ENCODE measurements around the gene VEGFB. TPM values are rescaled to one million over a fixed set of nuclear protein-coding genes. Genes with fewer than 3 reads are reported as not detected.

The VEGFB gene
- total RNA-seq, 1 experiment from 2014 or later, result 101 TPM

DNA sequence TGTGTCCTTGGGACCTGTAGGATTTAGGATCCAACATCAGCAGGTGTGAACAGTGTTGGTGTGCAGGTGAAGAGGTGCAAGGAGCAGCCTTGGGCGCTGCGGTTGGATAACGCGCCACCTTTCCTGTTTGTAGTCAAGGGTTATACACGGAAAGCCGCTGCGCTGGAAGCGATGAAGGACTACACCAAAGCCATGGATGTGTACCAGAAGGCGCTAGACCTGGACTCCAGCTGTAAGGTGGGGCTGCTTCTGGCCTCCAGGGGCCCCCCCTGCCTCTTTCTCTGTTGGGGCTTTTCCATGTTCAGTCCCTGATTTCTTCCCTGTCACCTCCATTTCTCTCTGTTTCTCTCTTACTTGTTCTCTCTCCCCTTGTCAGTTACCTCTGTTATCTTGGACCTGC is 31.4 kb upstream of the VEGFB start:
- DNase-seq (ENCODE audit: low read depth, low spot score) (no peak), ATAC-seq (no peak)
- in situ Hi-C loops (cut with HindIII; ENCODE audit: low pct_unique_long_range_greater_than_20kb, low sequenced_read_pairs), result no loop called here
- no TSS peak for BruUV-seq (replicated peaks)
- Histone ChIP-seq H3K36me3 (ENCODE audit: control insufficient read depth, insufficient read depth, low read length) (peaks cover 37% of the 10 kb centered on the region), H3K27ac (ENCODE audit: low read length) (no peak overlapping the region), H3K27me3 (ENCODE audit: control insufficient read depth, insufficient read depth, low read length) (no peaks in the 10 kb centered on the region), H3K4me1 (ENCODE audit: control insufficient read depth, insufficient read depth, low read length) (no peaks in the 10 kb centered on the region; the same call in 1 of the 2 replicates), H3K4me3 (ENCODE audit: low read depth in 2 of 2, low read length in 2 of 2) (no peak overlapping the region), H3K9me3 (ENCODE audit: control insufficient read depth, insufficient read depth, low read depth, low read length) (no peaks in the 10 kb centered on the region)
- TF ChIP-seq CTCF (IDR thresholded peaks at IDR 0.05), result no peak
- no peak for TF ChIP-seq POLR2AphosphoS5 (IDR thresholded peaks at IDR 0.05; ENCODE audit: low read depth, low read length)
- TF ChIP-seq TCF7L2 (IDR thresholded peaks at IDR 0.05; ENCODE audit: low read depth, low read length), result no peak
- TF ChIP-seq, protein P1, sequence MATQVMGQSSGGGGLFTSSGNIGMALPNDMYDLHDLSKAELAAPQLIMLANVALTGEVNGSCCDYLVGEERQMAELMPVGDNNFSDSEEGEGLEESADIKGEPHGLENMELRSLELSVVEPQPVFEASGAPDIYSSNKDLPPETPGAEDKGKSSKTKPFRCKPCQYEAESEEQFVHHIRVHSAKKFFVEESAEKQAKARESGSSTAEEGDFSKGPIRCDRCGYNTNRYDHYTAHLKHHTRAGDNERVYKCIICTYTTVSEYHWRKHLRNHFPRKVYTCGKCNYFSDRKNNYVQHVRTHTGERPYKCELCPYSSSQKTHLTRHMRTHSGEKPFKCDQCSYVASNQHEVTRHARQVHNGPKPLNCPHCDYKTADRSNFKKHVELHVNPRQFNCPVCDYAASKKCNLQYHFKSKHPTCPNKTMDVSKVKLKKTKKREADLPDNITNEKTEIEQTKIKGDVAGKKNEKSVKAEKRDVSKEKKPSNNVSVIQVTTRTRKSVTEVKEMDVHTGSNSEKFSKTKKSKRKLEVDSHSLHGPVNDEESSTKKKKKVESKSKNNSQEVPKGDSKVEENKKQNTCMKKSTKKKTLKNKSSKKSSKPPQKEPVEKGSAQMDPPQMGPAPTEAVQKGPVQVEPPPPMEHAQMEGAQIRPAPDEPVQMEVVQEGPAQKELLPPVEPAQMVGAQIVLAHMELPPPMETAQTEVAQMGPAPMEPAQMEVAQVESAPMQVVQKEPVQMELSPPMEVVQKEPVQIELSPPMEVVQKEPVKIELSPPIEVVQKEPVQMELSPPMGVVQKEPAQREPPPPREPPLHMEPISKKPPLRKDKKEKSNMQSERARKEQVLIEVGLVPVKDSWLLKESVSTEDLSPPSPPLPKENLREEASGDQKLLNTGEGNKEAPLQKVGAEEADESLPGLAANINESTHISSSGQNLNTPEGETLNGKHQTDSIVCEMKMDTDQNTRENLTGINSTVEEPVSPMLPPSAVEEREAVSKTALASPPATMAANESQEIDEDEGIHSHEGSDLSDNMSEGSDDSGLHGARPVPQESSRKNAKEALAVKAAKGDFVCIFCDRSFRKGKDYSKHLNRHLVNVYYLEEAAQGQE (IDR thresholded peaks at IDR 0.05; ENCODE audit: insufficient read depth in 1 of 2, low read depth in 2 of 2, low read length in 1 of 2), result no peak
- no peak for TF ChIP-seq SIN3A (IDR thresholded peaks at IDR 0.05; ENCODE audit: borderline replicate concordance, insufficient read depth, low read depth, low read length)
- POLR2A ChIA-PET, result no interaction called here
- intact Hi-C loops (cut with micrococcal nuclease; ENCODE audit: unreplicated experiment), result no loop called here
- CTCF ChIA-PET, result no interaction called here

- ChIA-PET POLR2A (interaction anchor here (0.7 kb wide), 1 partner anchor 49 kb away, joined by 5 read pairs; no protein-coding TSS in a partner anchor), CTCF (interaction anchor here (0.5 to 1.6 kb wide), 2 partner anchors 98 to 771 kb away, joined by 4 to 5 read pairs; no protein-coding TSS in a partner anchor)
- TF ChIP-seq SIN3A (IDR thresholded peaks at IDR 0.05; ENCODE audit: borderline replicate concordance, insufficient read depth, low read depth, low read length) (no peak), POLR2AphosphoS5 (IDR thresholded peaks at IDR 0.05; ENCODE audit: low read depth, low read length) (no peak), TCF7L2 (IDR thresholded peaks at IDR 0.05; ENCODE audit: low read depth, low read length) (no peak), CTCF (IDR thresholded peaks at IDR 0.05) (no peak)
- TF ChIP-seq, protein P1 (IDR thresholded peaks at IDR 0.05; ENCODE audit: insufficient read depth in 1 of 2, low read depth in 2 of 2, low read length in 1 of 2), result no peak
- no peak for DNase-seq (ENCODE audit: low read depth, low spot score)
- Histone ChIP-seq H3K27ac (ENCODE audit: low read length) (no peak overlapping the region), H3K4me3 (ENCODE audit: low read depth in 2 of 2, low read length in 2 of 2) (no peak overlapping the region), H3K9me3 (ENCODE audit: control insufficient read depth, insufficient read depth, low read depth, low read length) (no peaks in the 10 kb centered on the region), H3K4me1 (ENCODE audit: control insufficient read depth, insufficient read depth, low read length) (no peaks in the 10 kb centered on the region; the same call in 1 of the 2 replicates), H3K36me3 (ENCODE audit: control insufficient read depth, insufficient read depth, low read length) (peaks cover 36% of the 10 kb centered on the region), H3K27me3 (ENCODE audit: control insufficient read depth, insufficient read depth, low read length) (no peaks in the 10 kb centered on the region)
- intact Hi-C loops (cut with micrococcal nuclease; ENCODE audit: unreplicated experiment), result no loop called here
- BruUV-seq (replicated peaks), result no TSS peak
- in situ Hi-C loops (cut with HindIII; ENCODE audit: low pct_unique_long_range_greater_than_20kb, low sequenced_read_pairs), result no loop called here
- ATAC-seq, result no peak
These were observed 30.8 kb upstream of the VEGFB start for GRCh38 chr11:64203421-64204079.

Data from Panc1 (cell line).